Vagina (tissue), 2 donors: ENCODE data around the gene GALNT15. TPM values are rescaled to one million over a fixed set of nuclear protein-coding genes. Genes with fewer than 3 reads are reported as not detected.

ENCODE experiments used
- DNase-seq, 2 donors: peaks; one replicate each; pipeline ENCODE4 v3.0.0-alpha.2; 2017; ENCODE audit errors: extremely low spot score in 2 of 2
- H3K27ac ChIP-seq: fragments of 200-600 bp; sonication (generic); one replicate; pipeline ENCODE4 v1.5.1; 2019
- H3K27me3 ChIP-seq: fragments of 200-600 bp; sonication (generic); one replicate; pipeline ENCODE4 v1.5.1; 2019
- H3K36me3 ChIP-seq, 2 donors: fragments of 200-600 bp; sonication (generic); one replicate each; pipeline ENCODE4 v1.5.1; 2017 to 2019
- H3K4me1 ChIP-seq: fragments of 200-600 bp; sonication (generic); one replicate; pipeline ENCODE4 v1.5.1; 2019
- H3K4me3 ChIP-seq, 2 donors: fragments of 200-600 bp; sonication (generic); 1 replicate in 1 of 2; 2 replicates in 1 of 2; pipeline ENCODE4 v1.5.1; 2016 to 2019
- H3K9me3 ChIP-seq: fragments of 200-600 bp; sonication (generic); one replicate; pipeline ENCODE4 v1.5.1; 2019
- POLR2A ChIP-seq, 2 donors: fragments of 450-650 bp; IDR thresholded peaks; one replicate each; pipeline ENCODE4 v1.6.1; 2017; ENCODE audit warnings: antibody characterized with exemption in 2 of 2, mild to moderate bottlenecking in 2 of 2, moderate library complexity in 2 of 2
- POLR2AphosphoS5 ChIP-seq, 2 donors: sonication (generic); formaldehyde crosslinking; IDR thresholded peaks; one replicate each; pipeline ENCODE4 v1.9.0; 2017; ENCODE audit warnings: antibody characterized with exemption in 2 of 2, mild to moderate bottlenecking in 2 of 2, low read depth in 1 of 2; ENCODE audit not compliant: insufficient read depth in 1 of 2
- intact Hi-C: fragments of 100-400 bp; cut with DNase I; formaldehyde crosslinking; loops from one replicate; pipeline ENCODE4 v1.15.1; 2023
- total RNA-seq: library from RNA; depleted of rRNA; stranded (reverse); fragments of >200 nt; gene quantifications from one replicate; pipeline ENCODE4 v1.2.3, GENCODE V29; 2016
- TF ChIP-seq, protein P1 (sequence below), 3 experiments: fragments of 450-650 bp in 2 of 3; fragments of 200-600 bp in 1 of 3; sonication (generic) in 1 of 3; IDR thresholded peaks; one replicate each; pipeline ENCODE4 v1.5.1; 2017 to 2019; ENCODE audit warnings: antibody characterized with exemption in 3 of 3, mild to moderate bottlenecking in 2 of 3, moderate library complexity in 2 of 3

GALNT15 gene
- total RNA-seq, 1 donor from 2014 or later = 225 TPM

DNA sequence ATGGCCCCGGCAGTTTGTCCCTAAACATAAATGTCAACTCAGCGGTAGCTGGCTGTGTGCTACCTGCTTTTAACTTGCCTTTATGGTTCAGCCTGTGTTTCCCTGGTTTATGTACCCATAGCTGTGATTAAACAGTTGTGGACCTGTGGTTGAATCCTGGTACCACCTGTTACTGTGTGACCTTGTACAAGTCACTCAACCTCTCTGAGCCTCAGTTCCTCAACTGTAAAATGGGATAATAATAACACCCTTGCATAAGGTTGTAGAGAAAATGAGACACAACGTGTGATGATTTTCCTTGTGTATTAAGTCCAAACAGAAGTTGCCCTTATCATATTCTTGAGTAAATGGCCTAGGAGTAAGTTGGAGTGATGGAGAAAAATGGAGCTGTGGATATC lies 6.3 kb downstream of the GALNT15 start:
- TF ChIP-seq POLR2AphosphoS5 (IDR thresholded peaks at IDR 0.05; ENCODE audit: insufficient read depth in 1 of 2, low read depth in 1 of 2) (no peak), POLR2A (IDR thresholded peaks at IDR 0.05) (no peak)
- TF ChIP-seq, protein P1, sequence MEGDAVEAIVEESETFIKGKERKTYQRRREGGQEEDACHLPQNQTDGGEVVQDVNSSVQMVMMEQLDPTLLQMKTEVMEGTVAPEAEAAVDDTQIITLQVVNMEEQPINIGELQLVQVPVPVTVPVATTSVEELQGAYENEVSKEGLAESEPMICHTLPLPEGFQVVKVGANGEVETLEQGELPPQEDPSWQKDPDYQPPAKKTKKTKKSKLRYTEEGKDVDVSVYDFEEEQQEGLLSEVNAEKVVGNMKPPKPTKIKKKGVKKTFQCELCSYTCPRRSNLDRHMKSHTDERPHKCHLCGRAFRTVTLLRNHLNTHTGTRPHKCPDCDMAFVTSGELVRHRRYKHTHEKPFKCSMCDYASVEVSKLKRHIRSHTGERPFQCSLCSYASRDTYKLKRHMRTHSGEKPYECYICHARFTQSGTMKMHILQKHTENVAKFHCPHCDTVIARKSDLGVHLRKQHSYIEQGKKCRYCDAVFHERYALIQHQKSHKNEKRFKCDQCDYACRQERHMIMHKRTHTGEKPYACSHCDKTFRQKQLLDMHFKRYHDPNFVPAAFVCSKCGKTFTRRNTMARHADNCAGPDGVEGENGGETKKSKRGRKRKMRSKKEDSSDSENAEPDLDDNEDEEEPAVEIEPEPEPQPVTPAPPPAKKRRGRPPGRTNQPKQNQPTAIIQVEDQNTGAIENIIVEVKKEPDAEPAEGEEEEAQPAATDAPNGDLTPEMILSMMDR (IDR thresholded peaks at IDR 0.05) = no peak
- Histone ChIP-seq H3K4me1 (peaks cover 49% of the 10 kb centered on the region), H3K36me3 (no peaks in the 10 kb centered on the region), H3K4me3 (no peak overlapping the region), H3K27me3 (no peaks in the 10 kb centered on the region), H3K9me3 (no peaks in the 10 kb centered on the region), H3K27ac (peak overlapping the region; percentile 78)
- intact Hi-C loops = no loop called here
- no peak for DNase-seq

DNA sequence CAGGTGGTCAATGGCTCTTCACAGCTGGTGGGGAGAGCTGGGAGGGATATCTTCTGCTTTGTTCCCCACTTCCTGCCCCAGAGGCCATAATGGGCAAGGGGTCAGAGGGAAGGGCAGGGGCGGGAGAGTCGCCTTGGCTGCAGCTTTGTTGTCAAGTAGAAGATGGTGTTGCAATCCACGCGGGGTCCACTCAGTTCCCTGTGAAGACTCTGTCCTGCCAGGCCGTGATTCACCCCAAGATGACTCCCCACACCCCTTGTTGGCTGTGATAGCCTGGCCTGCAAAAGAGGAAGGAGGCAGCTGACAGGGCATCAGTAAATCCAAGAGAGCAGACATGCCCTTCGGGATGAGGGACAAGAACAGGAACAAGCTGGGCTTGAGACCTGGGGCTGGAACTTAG lies 6.9 kb downstream of the GALNT15 start:
- TF ChIP-seq POLR2A (IDR thresholded peaks at IDR 0.05) = no peak
- TF ChIP-seq POLR2AphosphoS5 (IDR thresholded peaks at IDR 0.05; ENCODE audit: insufficient read depth in 1 of 2, low read depth in 1 of 2) = peak in 1 of 2 donors; percentile 65
- TF ChIP-seq, protein P1 (IDR thresholded peaks at IDR 0.05) = no peak
- no peaks in the 10 kb centered on the region for H3K27me3 ChIP-seq
- H3K4me1 ChIP-seq = peaks cover 49% of the 10 kb centered on the region
- H3K36me3 ChIP-seq = no peaks in the 10 kb centered on the region
- peak in 1 of 2 donors; percentile 95 for DNase-seq
- intact Hi-C loops = no loop called here
- H3K4me3 ChIP-seq = no peak overlapping the region
- H3K27ac ChIP-seq = peak overlapping the region; percentile 78
- no peaks in the 10 kb centered on the region for H3K9me3 ChIP-seq

DNA sequence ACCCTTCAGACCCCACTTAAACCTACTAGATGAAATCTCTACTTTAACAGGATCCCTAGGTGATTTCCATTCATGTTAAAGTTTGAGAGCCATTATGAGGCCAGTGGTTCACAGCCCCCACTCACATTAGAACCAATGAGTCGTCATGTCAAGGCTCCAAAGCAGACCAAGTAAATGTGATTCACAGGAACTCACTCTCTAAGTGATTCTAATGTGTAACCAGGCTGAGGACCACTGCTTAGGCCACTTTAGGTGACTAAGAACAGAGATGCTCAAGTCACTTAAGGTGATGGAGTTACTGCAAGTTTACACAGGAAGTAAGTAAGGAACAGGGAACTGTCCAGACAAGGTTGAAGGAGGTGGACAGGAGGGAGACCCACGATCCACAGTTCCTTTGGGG lies 7.7 kb downstream of the GALNT15 start:
- intact Hi-C loops = no loop called here
- Histone ChIP-seq H3K4me1 (peaks cover 49% of the 10 kb centered on the region), H3K9me3 (no peaks in the 10 kb centered on the region), H3K27ac (peak overlapping the region; percentile 78), H3K36me3 (no peaks in the 10 kb centered on the region), H3K27me3 (no peaks in the 10 kb centered on the region), H3K4me3 (no peak overlapping the region)
- DNase-seq = no peak
- TF ChIP-seq, protein P1 (IDR thresholded peaks at IDR 0.05) = no peak
- no peak for TF ChIP-seq POLR2AphosphoS5 (IDR thresholded peaks at IDR 0.05; ENCODE audit: insufficient read depth in 1 of 2, low read depth in 1 of 2)
- no peak for TF ChIP-seq POLR2A (IDR thresholded peaks at IDR 0.05)

DNA sequence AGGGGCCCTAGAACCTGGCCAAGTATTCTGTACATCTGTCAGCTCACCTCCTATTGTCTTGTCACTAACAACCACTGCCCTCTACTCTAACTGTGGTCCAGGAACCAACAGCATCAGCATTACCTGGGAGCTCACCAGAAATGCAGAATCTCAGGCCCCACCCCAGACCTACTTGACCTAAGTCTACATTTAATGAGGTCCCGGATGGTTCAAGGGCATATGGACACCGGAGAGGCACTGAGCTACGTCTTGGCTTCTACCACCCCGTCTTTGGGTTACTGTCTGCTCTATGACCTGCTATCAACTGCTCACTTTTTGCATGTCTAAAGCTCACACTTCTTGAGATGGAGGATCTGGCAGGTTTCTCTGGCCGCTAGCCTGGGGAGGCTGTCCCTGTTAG lies 8.1 kb downstream of the GALNT15 start:
- Histone ChIP-seq H3K36me3 (no peaks in the 10 kb centered on the region), H3K9me3 (no peaks in the 10 kb centered on the region), H3K4me1 (peaks cover 49% of the 10 kb centered on the region), H3K4me3 (no peak overlapping the region), H3K27me3 (no peaks in the 10 kb centered on the region), H3K27ac (peak overlapping the region; percentile 78)
- intact Hi-C loops = no loop called here
- TF ChIP-seq, protein P1 (IDR thresholded peaks at IDR 0.05) = no peak
- TF ChIP-seq POLR2AphosphoS5 (IDR thresholded peaks at IDR 0.05; ENCODE audit: insufficient read depth in 1 of 2, low read depth in 1 of 2) (no peak), POLR2A (IDR thresholded peaks at IDR 0.05) (no peak)
- DNase-seq = peak in 1 of 2 donors; percentile 78

- DNase-seq = peak in 1 of 2 donors; percentile 81
- no peaks in the 10 kb centered on the region for H3K27me3 ChIP-seq
- peak overlapping the region; percentile 78 for H3K27ac ChIP-seq
- intact Hi-C loops = no loop called here
- H3K36me3 ChIP-seq = no peaks in the 10 kb centered on the region
- TF ChIP-seq, protein P1 (IDR thresholded peaks at IDR 0.05) = no peak
- TF ChIP-seq POLR2AphosphoS5 (IDR thresholded peaks at IDR 0.05; ENCODE audit: insufficient read depth in 1 of 2, low read depth in 1 of 2) (no peak), POLR2A (IDR thresholded peaks at IDR 0.05) (no peak)
- H3K4me1 ChIP-seq = peaks cover 49% of the 10 kb centered on the region
- no peaks in the 10 kb centered on the region for H3K9me3 ChIP-seq
- no peak overlapping the region for H3K4me3 ChIP-seq
Measured at GRCh38 chr3:16183082-16183481, 8.6 kb downstream of the GALNT15 start.
